M059J (cell line): ENCODE measurements around the gene MTRR. TPM values are rescaled to one million over a fixed set of nuclear protein-coding genes. Genes with fewer than 3 reads are reported as not detected.
"Not testable (repeated sequence)": the region's sequence is repeated elsewhere in the genome, so short reads cannot be mapped to it uniquely, and the experiment has no call there.

Source experiments
- DNase-seq: peaks from one replicate; pipeline ENCODE4 v3.0.0-alpha.2; 2012; ENCODE audit warnings: low read depth
- total RNA-seq: library from RNA; depleted of rRNA; stranded (reverse); fragments of >200 nt; shearing (Covaris generic); gene quantifications from 2 replicates; pipeline ENCODE4 v1.2.3, GENCODE V29; 2014

MTRR gene
- total RNA-seq, 1 experiment from 2014 or later: 55.0 TPM

DNA sequence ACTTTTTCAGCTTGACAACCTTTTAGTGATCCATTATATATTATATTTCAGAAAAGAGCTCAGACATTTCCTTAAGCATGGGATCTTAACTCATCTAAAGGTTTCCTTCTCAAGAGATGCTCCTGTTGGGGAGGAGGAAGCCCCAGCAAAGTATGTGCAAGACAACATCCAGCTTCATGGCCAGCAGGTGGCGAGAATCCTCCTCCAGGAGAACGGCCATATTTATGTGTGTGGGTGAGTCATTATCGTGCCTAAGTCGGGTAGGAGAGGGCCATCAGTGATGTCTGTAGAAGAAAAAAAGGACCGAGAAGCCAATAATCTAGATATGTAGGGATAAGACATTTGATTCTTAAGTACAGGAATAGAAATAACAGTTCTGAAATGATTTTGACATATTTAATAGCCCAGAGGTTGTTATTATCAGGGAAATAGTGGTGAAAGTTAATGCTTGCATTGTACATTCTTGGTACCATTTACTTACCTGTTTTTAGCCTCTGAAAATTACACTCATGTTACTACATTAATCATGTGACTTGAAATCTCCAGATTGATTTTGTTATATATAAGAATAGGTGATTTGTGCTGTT is 28.2 kb downstream of the MTRR start:
- peak; percentile 33 for DNase-seq

DNA sequence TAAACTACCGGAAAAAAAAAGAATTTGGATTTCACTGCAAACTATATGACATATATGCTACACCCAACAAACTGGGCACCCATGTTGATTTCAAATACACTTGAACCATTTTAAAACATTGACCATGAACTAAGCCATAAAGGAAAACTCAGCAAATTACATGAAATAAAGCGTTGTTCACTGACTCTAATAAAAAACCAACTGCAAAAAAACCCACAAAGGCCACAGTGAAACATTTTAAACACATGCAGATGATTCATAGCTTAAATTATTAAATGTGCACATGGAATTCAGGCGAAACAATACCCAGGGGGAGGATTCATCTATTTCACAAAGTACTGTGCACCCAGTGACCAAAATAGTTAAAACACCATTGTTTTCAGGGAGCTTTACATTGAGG is 33.3 kb downstream of the MTRR start:
- no peak for DNase-seq

DNA sequence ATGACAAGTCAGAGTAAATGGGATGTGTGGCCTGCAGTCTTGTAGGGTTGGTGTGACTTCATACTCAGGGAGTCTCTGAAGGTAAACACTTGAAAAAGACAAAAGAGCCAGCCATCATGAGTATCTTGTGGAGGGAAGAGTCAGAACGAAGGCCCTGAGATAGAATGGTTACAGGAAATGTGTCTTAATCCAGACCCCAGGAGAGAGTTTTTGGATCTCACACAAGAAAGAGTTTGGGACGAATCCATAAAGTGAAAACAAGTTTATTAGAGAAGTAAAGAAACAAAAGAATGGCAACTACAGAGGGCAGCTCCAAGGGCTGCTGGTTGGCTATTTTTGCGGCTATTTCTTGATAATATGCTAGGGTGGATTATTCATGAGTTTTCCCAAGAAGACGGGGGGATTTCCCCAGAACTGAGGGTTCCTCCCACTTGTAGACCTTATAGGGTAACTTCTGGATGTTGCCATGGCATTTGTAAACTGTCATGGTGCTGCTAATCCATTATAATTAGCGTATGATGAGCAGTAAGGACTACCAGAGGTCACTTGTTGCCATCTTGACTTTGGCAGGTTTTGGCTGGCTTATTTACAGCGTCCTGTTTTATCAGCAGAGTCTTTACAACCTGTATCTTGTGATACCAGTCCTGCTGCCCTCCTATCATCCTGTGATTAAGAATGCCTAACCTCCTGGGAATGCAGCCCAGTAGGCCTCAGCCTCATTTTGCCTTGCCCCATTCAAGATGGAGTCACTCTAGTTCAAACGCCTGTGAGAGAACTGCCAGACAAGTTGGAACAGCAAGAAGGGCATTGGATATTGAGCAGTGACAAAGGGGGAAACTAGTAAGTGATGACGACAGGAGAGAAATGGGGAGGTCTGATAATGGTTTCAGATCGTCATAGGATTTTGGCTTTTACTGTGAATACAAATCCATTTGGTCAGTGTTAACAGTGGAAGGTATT is 34.0 kb downstream of the MTRR start:
- DNase-seq: no peak

- peak; percentile 84 for DNase-seq
Observed at GRCh38 chr5:7904170-7904569, 35.2 kb downstream of the MTRR start.

DNA sequence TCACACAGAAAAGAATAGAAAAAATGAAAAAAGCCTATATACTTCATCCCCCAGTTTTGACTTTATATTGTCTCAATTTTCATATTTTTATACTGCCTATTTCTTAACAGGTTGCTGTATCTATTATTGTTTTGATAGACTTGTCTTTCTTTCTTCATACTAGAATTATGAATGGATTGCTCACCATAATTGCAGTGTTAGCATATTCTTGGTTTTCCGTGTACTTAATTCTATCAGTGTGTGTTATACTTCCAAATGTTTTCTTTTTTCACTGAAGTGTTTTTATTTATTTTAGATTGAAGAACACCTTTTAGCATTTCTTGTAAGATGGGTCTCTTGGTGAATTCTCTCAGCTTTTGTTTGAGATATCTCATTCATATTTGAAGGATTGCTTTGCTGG is 38.7 kb downstream of the MTRR start:
- DNase-seq: no peak

GRCh38 chr5:7908317-7908716 is 39.4 kb downstream of the MTRR start:
- no peak for DNase-seq

- no peak for DNase-seq
Observed at GRCh38 chr5:7910738-7911428, 41.9 kb downstream of the MTRR start.

DNA sequence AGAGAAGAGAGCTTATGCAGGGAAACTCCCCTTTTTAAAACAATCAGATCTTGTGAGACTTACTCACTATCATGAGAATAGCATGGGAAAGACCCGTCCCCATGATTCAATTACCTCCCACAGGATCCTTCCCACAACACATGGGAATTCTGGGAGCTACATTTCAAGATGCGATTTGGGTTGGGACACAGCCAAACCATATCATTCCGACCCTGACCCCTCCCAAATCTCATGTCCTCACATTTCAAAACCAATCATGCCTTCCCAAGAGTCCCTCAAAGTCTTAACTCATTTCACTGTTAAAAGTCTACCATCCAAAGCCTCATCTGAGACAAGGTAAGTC is 42.5 kb downstream of the MTRR start:
- not testable (repeated sequence) for DNase-seq

- DNase-seq: peak; percentile 61
Observed at GRCh38 chr5:7916171-7916804, 47.3 kb downstream of the MTRR start.

DNA sequence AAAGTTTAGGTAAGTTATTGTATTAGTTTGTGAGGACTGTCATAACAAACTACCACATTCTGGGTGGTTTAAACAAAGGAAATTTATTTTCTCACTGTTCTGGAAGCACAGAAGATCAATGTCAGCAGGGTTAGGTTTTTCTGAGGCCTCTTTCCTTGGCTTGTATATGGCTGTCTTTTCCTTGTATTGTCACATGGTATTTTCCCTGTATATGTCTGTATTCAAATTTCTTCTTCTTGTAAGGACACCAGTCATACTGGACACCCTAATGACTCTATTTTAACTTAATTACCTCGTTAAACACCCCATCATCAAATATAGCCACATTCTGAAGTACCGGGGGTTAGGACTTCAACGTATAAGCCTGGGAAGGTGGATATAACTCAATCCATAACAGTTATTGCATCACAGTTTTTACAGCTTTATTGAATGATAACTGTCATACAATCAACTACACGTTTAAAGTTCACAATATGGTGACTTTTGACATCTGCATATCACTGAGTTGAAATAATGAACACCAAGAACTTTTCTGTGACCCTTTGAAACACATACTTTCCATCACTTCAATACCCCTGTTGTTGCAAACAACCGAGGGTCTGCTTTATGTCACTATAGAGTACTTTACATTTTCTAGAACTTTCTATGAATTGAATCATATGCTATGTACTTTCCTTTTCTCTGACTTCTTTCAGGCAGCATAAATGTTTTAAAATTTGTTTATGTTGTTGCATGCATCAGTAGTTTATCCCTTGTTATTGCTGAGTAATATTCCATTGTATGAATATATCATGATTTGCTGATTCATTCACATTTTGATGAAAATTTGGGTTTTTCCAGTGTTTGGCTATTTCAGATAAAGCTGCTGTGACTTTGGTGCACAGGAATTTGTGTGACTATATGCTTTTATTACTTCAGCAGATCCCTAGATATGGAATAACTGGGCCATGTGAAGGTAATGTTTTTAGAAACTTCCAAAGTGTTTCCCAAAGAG is 48.5 kb downstream of the MTRR start:
- no peak for DNase-seq

DNA sequence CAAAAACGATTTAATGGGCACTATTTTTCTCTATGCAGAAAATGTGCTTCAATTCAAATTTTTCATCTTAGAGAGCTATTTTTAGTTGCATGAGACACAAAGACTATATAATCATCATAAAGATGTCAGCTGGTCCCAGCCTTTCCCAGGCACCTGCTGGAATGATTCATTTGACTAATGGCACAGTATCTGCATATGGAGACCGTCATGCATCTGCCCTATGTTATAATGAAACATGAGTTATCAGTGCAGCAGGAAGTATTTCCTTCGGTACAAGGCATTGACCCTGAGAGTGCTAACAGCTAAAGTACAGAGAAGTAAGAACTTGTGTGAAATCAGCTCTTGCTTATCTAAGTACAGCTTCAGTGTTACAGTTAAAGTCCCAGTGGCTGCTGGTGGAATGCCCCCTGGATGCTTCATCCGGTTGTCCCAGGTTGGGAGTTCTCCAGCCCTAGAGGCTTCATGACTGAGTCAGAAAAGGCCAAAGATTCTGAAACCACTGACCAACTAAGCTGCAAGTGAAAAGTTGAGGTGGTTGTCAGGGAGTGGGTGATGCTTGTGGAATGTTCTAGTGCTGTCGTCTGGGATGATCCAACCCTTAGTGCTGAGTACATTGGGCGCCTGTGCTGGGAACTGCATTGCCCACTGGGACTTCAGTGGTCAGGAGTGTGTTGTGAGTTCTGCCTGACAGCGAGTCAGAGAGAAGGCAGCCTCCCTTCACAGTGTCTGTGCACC is 57.2 kb downstream of the MTRR start:
- peak; percentile 94 for DNase-seq

DNA sequence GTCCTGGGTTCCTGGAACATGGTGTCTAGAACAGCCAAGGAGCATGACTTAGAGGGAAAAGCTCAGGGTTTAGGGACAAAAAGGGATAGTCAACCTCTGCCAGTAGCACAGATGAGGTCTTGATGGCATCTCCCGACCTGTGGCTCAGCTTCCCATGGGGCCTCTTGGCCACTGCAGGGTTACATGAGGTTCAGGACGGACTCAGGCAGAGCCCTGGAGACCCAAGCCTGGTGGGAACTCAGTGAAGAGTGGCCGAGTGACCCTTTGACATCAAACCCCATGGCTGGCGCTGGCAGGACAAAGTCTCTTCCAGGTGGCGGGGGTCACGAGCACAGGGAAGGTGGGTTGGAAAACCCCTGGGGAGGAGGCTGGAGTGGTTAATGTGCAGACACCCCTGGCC is 57.8 kb downstream of the MTRR start:
- no peak for DNase-seq

DNA sequence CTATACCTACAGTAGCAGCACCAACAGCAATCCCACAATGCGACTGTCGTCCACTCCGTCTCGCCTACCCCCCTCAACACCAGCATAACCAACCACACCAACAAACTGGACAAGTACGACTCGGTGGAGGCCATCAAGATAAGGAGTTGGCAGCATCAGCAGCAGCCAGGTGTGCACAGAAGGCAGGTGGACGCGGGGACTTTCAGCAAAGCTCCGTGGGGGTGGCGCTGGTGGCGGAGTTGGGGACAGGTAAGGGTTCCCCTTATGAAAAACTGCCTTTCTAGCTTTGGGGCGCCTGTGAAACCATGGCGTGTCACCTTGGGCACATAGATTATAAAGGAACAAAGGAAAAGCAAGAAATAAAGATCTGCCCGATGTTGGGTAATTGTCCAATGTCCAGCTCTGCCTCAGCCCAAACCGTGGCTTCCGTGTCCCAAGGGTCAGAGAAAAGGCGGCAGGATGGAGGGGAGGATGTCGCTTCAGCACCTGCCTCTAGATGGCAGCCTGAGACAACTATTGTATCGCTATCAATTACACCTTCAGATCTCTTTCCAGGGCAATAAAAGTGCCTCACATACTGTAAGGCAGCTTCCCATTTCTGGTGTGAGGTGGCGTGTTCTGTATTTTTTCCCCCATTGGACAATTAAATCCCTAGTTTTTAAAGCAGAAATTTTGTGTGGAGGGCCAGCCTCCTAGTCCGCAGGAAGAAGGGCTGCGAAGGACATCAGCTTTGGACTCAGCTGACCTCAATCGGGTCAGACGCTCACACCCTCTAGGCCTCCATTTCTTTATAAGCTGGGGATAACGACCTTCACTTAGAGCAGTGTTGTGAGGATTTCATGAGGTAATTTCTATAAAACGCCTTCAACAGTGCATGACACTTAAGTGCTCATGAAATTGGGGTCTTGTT is 58.8 kb downstream of the MTRR start:
- peak; percentile 60 for DNase-seq

GRCh38 chr5:7930011-7930410 is 61.1 kb downstream of the MTRR start:
- no peak for DNase-seq

GRCh38 chr5:7941692-7942091 is 72.7 kb downstream of the MTRR start:
- no peak for DNase-seq

DNA sequence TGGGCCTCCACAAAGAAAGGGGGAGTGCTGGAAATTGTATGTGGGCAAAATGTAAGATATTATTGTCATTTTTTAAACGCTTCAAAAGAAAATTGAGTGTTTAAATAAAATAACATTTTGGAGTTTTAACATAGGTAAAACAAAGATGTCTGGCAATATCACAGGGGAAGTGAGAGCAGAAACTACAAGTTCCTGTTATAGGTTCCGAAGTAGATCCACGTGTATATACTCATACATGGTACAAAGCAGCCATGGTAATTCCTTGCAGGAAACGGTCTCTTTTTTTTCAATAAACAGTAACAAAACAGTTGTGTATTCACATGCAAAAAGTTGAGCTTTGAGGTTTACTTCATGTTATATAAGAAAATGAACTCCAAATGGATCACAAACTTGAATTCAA is 78.4 kb downstream of the MTRR start:
- no peak for DNase-seq
